Measurements from ENCODE around the gene PNPLA7. TPM values are rescaled to one million over a fixed set of nuclear protein-coding genes. Genes with fewer than 3 reads are reported as not detected.
"Not testable (repeated sequence)": the region's sequence is repeated elsewhere in the genome, so short reads cannot be mapped to it uniquely, and the experiment has no call there.

PNPLA7 gene
- total and polyA plus RNA-seq, 8 donors: 3.5 to 51.3 (median 16.6) TPM

DNA sequence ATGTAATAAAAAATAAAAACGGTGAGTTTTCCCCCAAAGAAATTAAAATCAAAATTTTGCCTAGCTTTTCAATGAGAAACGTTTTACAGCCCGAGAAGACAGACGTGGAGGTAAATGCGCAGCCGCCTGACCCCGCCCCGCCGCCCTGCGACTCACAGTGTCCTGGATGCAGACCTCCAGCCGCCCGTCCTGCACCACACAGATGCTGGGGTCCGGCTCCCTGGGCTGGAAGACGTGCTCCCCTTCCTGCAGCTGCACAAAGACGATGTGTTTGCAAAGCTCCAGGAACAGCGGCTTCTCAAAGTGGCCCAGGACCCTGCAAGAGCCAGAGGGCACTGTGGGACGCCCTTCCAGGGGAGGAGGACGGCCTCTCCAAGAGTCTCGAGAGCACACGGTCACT, 7.7 kb downstream of the PNPLA7 start:
- Histone ChIP-seq H3K4me3 (no peak overlapping the region), H3K9me3 (no peaks in the 10 kb centered on the region), H3K27me3 (no peaks in the 10 kb centered on the region), H3K36me3 (peaks cover 8 to 71% (median 63%) of the 10 kb centered on the region in 4 donors), H3K27ac (no peak overlapping the region), H3K4me1 (peaks cover 2 to 5% (median 3%) of the 10 kb centered on the region in 4 donors)
- TF ChIP-seq, protein P1, sequence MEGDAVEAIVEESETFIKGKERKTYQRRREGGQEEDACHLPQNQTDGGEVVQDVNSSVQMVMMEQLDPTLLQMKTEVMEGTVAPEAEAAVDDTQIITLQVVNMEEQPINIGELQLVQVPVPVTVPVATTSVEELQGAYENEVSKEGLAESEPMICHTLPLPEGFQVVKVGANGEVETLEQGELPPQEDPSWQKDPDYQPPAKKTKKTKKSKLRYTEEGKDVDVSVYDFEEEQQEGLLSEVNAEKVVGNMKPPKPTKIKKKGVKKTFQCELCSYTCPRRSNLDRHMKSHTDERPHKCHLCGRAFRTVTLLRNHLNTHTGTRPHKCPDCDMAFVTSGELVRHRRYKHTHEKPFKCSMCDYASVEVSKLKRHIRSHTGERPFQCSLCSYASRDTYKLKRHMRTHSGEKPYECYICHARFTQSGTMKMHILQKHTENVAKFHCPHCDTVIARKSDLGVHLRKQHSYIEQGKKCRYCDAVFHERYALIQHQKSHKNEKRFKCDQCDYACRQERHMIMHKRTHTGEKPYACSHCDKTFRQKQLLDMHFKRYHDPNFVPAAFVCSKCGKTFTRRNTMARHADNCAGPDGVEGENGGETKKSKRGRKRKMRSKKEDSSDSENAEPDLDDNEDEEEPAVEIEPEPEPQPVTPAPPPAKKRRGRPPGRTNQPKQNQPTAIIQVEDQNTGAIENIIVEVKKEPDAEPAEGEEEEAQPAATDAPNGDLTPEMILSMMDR (IDR thresholded peaks at IDR 0.05): no peak
- TF ChIP-seq EP300 (IDR thresholded peaks at IDR 0.05) (no peak), POLR2A (IDR thresholded peaks at IDR 0.05) (no peak), POLR2AphosphoS5 (IDR thresholded peaks at IDR 0.05) (no peak)
- DNase-seq: no peak
- 88 to 92% (median 92%) methylated on average over 20 of the region's 20 CpGs for WGBS, 5 donors
- intact Hi-C loops (cut with DNase I; ENCODE audit: low total_unique reads): no loop called here

GRCh38 chr9:137540536-137540935, 9.7 kb downstream of the PNPLA7 start:
- H3K27me3 ChIP-seq: no peaks in the 10 kb centered on the region
- WGBS, 5 donors: 87 to 96% (median 94%) methylated on average over 11 to 18 of the region's 18 CpGs
- TF ChIP-seq POLR2AphosphoS5 (IDR thresholded peaks at IDR 0.05) (no peak), POLR2A (IDR thresholded peaks at IDR 0.05) (no peak), EP300 (IDR thresholded peaks at IDR 0.05) (no peak)
- TF ChIP-seq, protein P1 (IDR thresholded peaks at IDR 0.05): no peak
- no peak overlapping the region for H3K27ac ChIP-seq
- peaks cover 8 to 70% (median 64%) of the 10 kb centered on the region in 4 donors for H3K36me3 ChIP-seq
- no peak overlapping the region for H3K4me3 ChIP-seq
- no peaks in the 10 kb centered on the region for H3K9me3 ChIP-seq
- intact Hi-C loops (cut with DNase I; ENCODE audit: low total_unique reads): no loop called here
- DNase-seq: no peak
- H3K4me1 ChIP-seq: peaks cover 0 to 2% (median under 1%) of the 10 kb centered on the region in 4 donors

- intact Hi-C loops (cut with DNase I; ENCODE audit: low total_unique reads): no loop called here
- TF ChIP-seq POLR2AphosphoS5 (IDR thresholded peaks at IDR 0.05) (no peak), POLR2A (IDR thresholded peaks at IDR 0.05) (no peak), EP300 (IDR thresholded peaks at IDR 0.05) (no peak)
- TF ChIP-seq, protein P1 (IDR thresholded peaks at IDR 0.05): no peak
- Histone ChIP-seq H3K9me3 (no peaks in the 10 kb centered on the region), H3K27ac (no peak overlapping the region), H3K4me3 (no peak overlapping the region), H3K27me3 (no peaks in the 10 kb centered on the region), H3K36me3 (peaks cover 6 to 65% (median 58%) of the 10 kb centered on the region in 4 donors), H3K4me1 (peaks cover 11 to 14% (median 12%) of the 10 kb centered on the region in 4 donors)
- DNase-seq: no peak
- WGBS, 5 donors: 94 to 100% (median 96%) methylated on average over 1 to 16 of the region's 16 CpGs
Measured at GRCh38 chr9:137538058-137538457, 12.1 kb downstream of the PNPLA7 start.

- H3K27me3 ChIP-seq; H3K4me3 ChIP-seq; DNase-seq; H3K27ac ChIP-seq; intact Hi-C loops (cut with DNase I; ENCODE audit: low total_unique reads); H3K9me3 ChIP-seq: not testable (repeated sequence)
- Histone ChIP-seq H3K36me3 (peaks cover 0 to 51% (median 44%) of the 10 kb centered on the region in 4 donors), H3K4me1 (peaks cover 11 to 14% (median 12%) of the 10 kb centered on the region in 4 donors)
- 65 to 86% (median 78%) methylated on average over 16 of the region's 16 CpGs for WGBS, 5 donors
Measured at GRCh38 chr9:137536594-137537131, 13.5 kb downstream of the PNPLA7 start.

GRCh38 chr9:137535120-137535428, 15.1 kb downstream of the PNPLA7 start:
- intact Hi-C loops (cut with DNase I; ENCODE audit: low total_unique reads): no loop called here
- Histone ChIP-seq H3K27ac (peak overlapping the region in 2 of 5 donors; percentile 0 to 47), H3K36me3 (peaks cover 0 to 35% (median 28%) of the 10 kb centered on the region in 4 donors), H3K9me3 (no peaks in the 10 kb centered on the region), H3K4me1 (peaks cover 11 to 23% (median 12%) of the 10 kb centered on the region in 4 donors), H3K27me3 (no peaks in the 10 kb centered on the region), H3K4me3 (no peak overlapping the region)
- TF ChIP-seq EP300 (IDR thresholded peaks at IDR 0.05) (no peak), POLR2A (IDR thresholded peaks at IDR 0.05) (no peak), POLR2AphosphoS5 (IDR thresholded peaks at IDR 0.05) (no peak)
- TF ChIP-seq, protein P1 (IDR thresholded peaks at IDR 0.05): no peak
- no peak for DNase-seq

All from stomach (tissue), 9 donors.